ENCODE data around the gene ZDHHC8.

- TF ChIP-seq EP300 (IDR thresholded peaks at IDR 0.05) (no peak), RCOR1 (IDR thresholded peaks at IDR 0.05; ENCODE audit: low read depth, low read length) (no peak), HDAC2 (IDR thresholded peaks at IDR 0.05) (no peak), CHD2 (IDR thresholded peaks at IDR 0.05; ENCODE audit: low read length, partially characterized antibody) (no peak)
- TF ChIP-seq, protein P1, sequence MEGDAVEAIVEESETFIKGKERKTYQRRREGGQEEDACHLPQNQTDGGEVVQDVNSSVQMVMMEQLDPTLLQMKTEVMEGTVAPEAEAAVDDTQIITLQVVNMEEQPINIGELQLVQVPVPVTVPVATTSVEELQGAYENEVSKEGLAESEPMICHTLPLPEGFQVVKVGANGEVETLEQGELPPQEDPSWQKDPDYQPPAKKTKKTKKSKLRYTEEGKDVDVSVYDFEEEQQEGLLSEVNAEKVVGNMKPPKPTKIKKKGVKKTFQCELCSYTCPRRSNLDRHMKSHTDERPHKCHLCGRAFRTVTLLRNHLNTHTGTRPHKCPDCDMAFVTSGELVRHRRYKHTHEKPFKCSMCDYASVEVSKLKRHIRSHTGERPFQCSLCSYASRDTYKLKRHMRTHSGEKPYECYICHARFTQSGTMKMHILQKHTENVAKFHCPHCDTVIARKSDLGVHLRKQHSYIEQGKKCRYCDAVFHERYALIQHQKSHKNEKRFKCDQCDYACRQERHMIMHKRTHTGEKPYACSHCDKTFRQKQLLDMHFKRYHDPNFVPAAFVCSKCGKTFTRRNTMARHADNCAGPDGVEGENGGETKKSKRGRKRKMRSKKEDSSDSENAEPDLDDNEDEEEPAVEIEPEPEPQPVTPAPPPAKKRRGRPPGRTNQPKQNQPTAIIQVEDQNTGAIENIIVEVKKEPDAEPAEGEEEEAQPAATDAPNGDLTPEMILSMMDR (IDR thresholded peaks at IDR 0.05), result no peak
- TF ChIP-seq, protein P2, sequence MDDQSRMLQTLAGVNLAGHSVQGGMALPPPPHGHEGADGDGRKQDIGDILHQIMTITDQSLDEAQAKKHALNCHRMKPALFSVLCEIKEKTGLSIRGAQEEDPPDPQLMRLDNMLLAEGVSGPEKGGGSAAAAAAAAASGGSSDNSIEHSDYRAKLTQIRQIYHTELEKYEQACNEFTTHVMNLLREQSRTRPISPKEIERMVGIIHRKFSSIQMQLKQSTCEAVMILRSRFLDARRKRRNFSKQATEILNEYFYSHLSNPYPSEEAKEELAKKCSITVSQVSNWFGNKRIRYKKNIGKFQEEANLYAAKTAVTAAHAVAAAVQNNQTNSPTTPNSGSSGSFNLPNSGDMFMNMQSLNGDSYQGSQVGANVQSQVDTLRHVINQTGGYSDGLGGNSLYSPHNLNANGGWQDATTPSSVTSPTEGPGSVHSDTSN (IDR thresholded peaks at IDR 0.05), result no peak
Observed at GRCh38 chr22:20194681-20195593, 63.3 kb downstream of the ZDHHC8 start.

Measured in A549 (cell line).